SJSA1 (cell line): ENCODE measurements around the gene CHKB. TPM values are rescaled to one million over a fixed set of nuclear protein-coding genes. Genes with fewer than 3 reads are reported as not detected.

ENCODE experiments used
- total RNA-seq: library from RNA; depleted of rRNA; stranded (reverse); fragments of >200 nt; shearing (Covaris generic); gene quantifications from 2 replicates; pipeline ENCODE4 v1.2.3, GENCODE V29; 2014; rRNA removed

Gene CHKB
- total RNA-seq, 1 experiment from 2014 or later: 26.5 TPM

Other genes with a start within 250 kb of the CHKB start
- gene PPP6R2, start 239.5 kb downstream of the CHKB start, total RNA-seq: 62.1 and 69.7 TPM in 2 replicates
- 77.0 and 87.9 TPM in 2 replicates for gene SBF1, start 107.8 kb downstream of the CHKB start, total RNA-seq
- gene ADM2, start 101.3 kb downstream of the CHKB start, total RNA-seq: 0.05 TPM in 1 of 2 replicates, not detected in the other
- gene MIOX, start 96.0 kb downstream of the CHKB start, total RNA-seq: not detected in 2 replicates
- gene LMF2, start 75.1 kb downstream of the CHKB start, total RNA-seq: 34.7 and 53.5 TPM in 2 replicates
- 106 and 113 TPM in 2 replicates for gene NCAPH2, start 74.6 kb downstream of the CHKB start, total RNA-seq
- gene SCO2, start 57.3 kb downstream of the CHKB start, total RNA-seq: 2.0 and 6.3 TPM in 2 replicates
- gene TYMP, start 52.8 kb downstream of the CHKB start, total RNA-seq: 3.2 and 12.6 TPM in 2 replicates
- 0.11 and 0.66 TPM in 2 replicates for gene KLHDC7B, start 37.0 kb downstream of the CHKB start, total RNA-seq
- gene SYCE3, start 19.9 kb downstream of the CHKB start, total RNA-seq: not detected in 2 replicates
- gene CPT1B, start 4.4 kb downstream of the CHKB start, total RNA-seq: 1.7 and 2.5 TPM in 2 replicates
- gene MAPK8IP2, start 17.9 kb upstream of the CHKB start, total RNA-seq: 0.03 TPM in 1 of 2 replicates, not detected in the other
- 20.2 and 22.7 TPM in 2 replicates for gene ARSA, start 45.3 kb upstream of the CHKB start, total RNA-seq
- 0.22 and 0.53 TPM in 2 replicates for gene SHANK3, start 90.0 kb upstream of the CHKB start, total RNA-seq
- not detected in 2 replicates for gene ACR, start 155.4 kb upstream of the CHKB start, total RNA-seq
- 5.3 and 6.3 TPM in 2 replicates for gene RABL2B, start 200.8 kb upstream of the CHKB start, total RNA-seq